HEK293 (cell line): Measurements from ENCODE around the gene FTSJ1.

ENCODE experiments used
- CTCF ChIP-seq: fragments of 450-650 bp; formaldehyde crosslinking; IDR thresholded peaks from 2 replicates; pipeline ENCODE4 v1.5.1; 2016; ENCODE audit warnings: missing biosample characterization, missing genetic modification characterization
- MYNN ChIP-seq: fragments of 450-650 bp; formaldehyde crosslinking; IDR thresholded peaks from 2 replicates; pipeline ENCODE4 v1.5.1; 2016; ENCODE audit warnings: missing biosample characterization, missing genetic modification characterization, borderline replicate concordance
- REST ChIP-seq: fragments of 450-650 bp; formaldehyde crosslinking; IDR thresholded peaks from 2 replicates; pipeline ENCODE4 v1.5.1; 2016; ENCODE audit warnings: missing biosample characterization, missing genetic modification characterization
- ZNF114 ChIP-seq: fragments of 450-650 bp; formaldehyde crosslinking; IDR thresholded peaks from 2 replicates; pipeline ENCODE4 v1.5.0; 2017; ENCODE audit warnings: missing biosample characterization, missing genetic modification characterization
- ZNF146 ChIP-seq: fragments of 450-650 bp; formaldehyde crosslinking; IDR thresholded peaks from 2 replicates; pipeline ENCODE4 v1.5.1; 2016; ENCODE audit warnings: missing biosample characterization, missing genetic modification characterization
- ZNF174 ChIP-seq: fragments of 450-650 bp; formaldehyde crosslinking; IDR thresholded peaks from 2 replicates; pipeline ENCODE4 v1.5.0; 2017; ENCODE audit warnings: missing biosample characterization, mild to moderate bottlenecking, missing genetic modification characterization
- ZNF292 ChIP-seq: fragments of 450-650 bp; formaldehyde crosslinking; IDR thresholded peaks from 2 replicates; pipeline ENCODE4 v1.5.1; 2016; ENCODE audit warnings: low read depth, missing biosample characterization, missing genetic modification characterization, borderline replicate concordance
- ZNF510 ChIP-seq: fragments of 450-650 bp; formaldehyde crosslinking; IDR thresholded peaks from 2 replicates; pipeline ENCODE4 v1.5.1; 2018; ENCODE audit warnings: mild to moderate bottlenecking, missing genetic modification characterization, missing biosample characterization; ENCODE audit not compliant: insufficient replicate concordance
- ZNF621 ChIP-seq: fragments of 450-650 bp; formaldehyde crosslinking; IDR thresholded peaks from 2 replicates; pipeline ENCODE4 v1.5.1; 2017; ENCODE audit warnings: missing biosample characterization, missing genetic modification characterization
- ZNF768 ChIP-seq: fragments of 450-650 bp; formaldehyde crosslinking; IDR thresholded peaks from 2 replicates; pipeline ENCODE4 v1.5.1; 2018; ENCODE audit warnings: missing biosample characterization, mild to moderate bottlenecking, missing genetic modification characterization
- ZNF837 ChIP-seq: fragments of 450-650 bp; formaldehyde crosslinking; IDR thresholded peaks from 2 replicates; pipeline ENCODE4 v1.5.1; 2016; ENCODE audit warnings: missing biosample characterization, missing genetic modification characterization

GRCh38 chrX:48480583-48480982, 4.6 kb downstream of the FTSJ1 start:
- TF ChIP-seq ZNF621 (tag by site-specific recombination) (no peak), ZNF114 (tag by site-specific recombination) (no peak), ZNF174 (tag by site-specific recombination) (no peak), ZNF768 (tag by site-specific recombination) (no peak), MYNN (tag by site-specific recombination) (no peak), CTCF (tag by site-specific recombination) (no peak), REST (no peak), ZNF837 (tag by site-specific recombination) (no peak), ZNF292 (tag by site-specific recombination) (no peak), ZNF146 (tag by site-specific recombination) (no peak), ZNF510 (tag by site-specific recombination) (no peak)
